ENCODE measurements around the gene TRAPPC2.

Gene TRAPPC2

GRCh38 chrX:13717700-13718472 is 16.5 kb downstream of the TRAPPC2 start:
- no peak for DNase-seq (ENCODE audit: extremely low read depth, low read depth)
- TF ChIP-seq CTCF (IDR thresholded peaks at IDR 0.05; ENCODE audit: low read depth, low read length, missing control alignments), result no peak

GRCh38 chrX:13716905-13717304 is 17.5 kb downstream of the TRAPPC2 start:
- no peak overlapping the region for H3K4me3 ChIP-seq (replicated peaks; ENCODE audit: low read depth, low read length)
- no peak for DNase-seq (ENCODE audit: extremely low read depth, low read depth)
- TF ChIP-seq CTCF (IDR thresholded peaks at IDR 0.05; ENCODE audit: low read depth, low read length, missing control alignments), result no peak

More at GRCh38 chrX:13717700-13718472, 16.5 kb downstream of the TRAPPC2 start:
- no peak overlapping the region for H3K4me3 ChIP-seq (replicated peaks; ENCODE audit: low read depth, low read length)

- no peak overlapping the region for H3K4me3 ChIP-seq (replicated peaks; ENCODE audit: low read depth, low read length)
- no peak for DNase-seq (ENCODE audit: extremely low read depth, low read depth)
- no peak for TF ChIP-seq CTCF (IDR thresholded peaks at IDR 0.05; ENCODE audit: low read depth, low read length, missing control alignments)
Measured at GRCh38 chrX:13716455-13716854, 18.0 kb downstream of the TRAPPC2 start.

- no peak for TF ChIP-seq CTCF (IDR thresholded peaks at IDR 0.05; ENCODE audit: low read depth, low read length, missing control alignments)
- H3K4me3 ChIP-seq (replicated peaks; ENCODE audit: low read depth, low read length), result no peak overlapping the region
- DNase-seq (ENCODE audit: extremely low read depth, low read depth), result no peak
Measured at GRCh38 chrX:13711141-13711540, 23.3 kb downstream of the TRAPPC2 start.

GRCh38 chrX:13703589-13703988 is 30.8 kb downstream of the TRAPPC2 start:
- H3K4me3 ChIP-seq (replicated peaks; ENCODE audit: low read depth, low read length), result no peak overlapping the region
- no peak for DNase-seq (ENCODE audit: extremely low read depth, low read depth)
- TF ChIP-seq CTCF (IDR thresholded peaks at IDR 0.05; ENCODE audit: low read depth, low read length, missing control alignments), result no peak

- no peak for DNase-seq (ENCODE audit: extremely low read depth, low read depth)
- TF ChIP-seq CTCF (IDR thresholded peaks at IDR 0.05; ENCODE audit: low read depth, low read length, missing control alignments), result no peak
- no peak overlapping the region for H3K4me3 ChIP-seq (replicated peaks; ENCODE audit: low read depth, low read length)
Measured at GRCh38 chrX:13703135-13703534, 31.3 kb downstream of the TRAPPC2 start.

All from HFF-Myc (cell line).